ENCODE results near the gene EIF2B2. TPM values are rescaled to one million over a fixed set of nuclear protein-coding genes. Genes with fewer than 3 reads are reported as not detected.

The EIF2B2 gene
- total RNA-seq, 4 donors from 2014 or later, result 19.0 to 33.0 (median 26.3) TPM

DNA sequence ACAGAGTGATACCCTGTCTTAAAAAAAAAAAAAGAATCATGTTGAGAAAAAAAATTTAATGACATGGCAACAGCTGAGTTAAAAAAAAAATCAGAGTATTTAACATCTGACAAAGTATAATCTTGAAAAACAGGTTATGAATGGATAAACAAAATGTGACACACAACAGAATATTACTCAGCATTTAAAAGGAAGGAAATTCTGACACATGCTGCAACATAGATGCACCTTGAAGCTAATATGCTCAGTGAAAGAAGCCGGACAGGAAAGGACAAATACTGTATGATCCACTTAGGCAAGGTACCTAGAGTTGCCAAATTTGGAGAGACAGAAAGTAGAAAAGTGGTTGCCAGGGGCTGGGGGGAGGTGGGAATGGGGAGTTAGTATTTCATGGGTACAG is 19.4 kb upstream of the EIF2B2 start:
- TF ChIP-seq, protein P1, sequence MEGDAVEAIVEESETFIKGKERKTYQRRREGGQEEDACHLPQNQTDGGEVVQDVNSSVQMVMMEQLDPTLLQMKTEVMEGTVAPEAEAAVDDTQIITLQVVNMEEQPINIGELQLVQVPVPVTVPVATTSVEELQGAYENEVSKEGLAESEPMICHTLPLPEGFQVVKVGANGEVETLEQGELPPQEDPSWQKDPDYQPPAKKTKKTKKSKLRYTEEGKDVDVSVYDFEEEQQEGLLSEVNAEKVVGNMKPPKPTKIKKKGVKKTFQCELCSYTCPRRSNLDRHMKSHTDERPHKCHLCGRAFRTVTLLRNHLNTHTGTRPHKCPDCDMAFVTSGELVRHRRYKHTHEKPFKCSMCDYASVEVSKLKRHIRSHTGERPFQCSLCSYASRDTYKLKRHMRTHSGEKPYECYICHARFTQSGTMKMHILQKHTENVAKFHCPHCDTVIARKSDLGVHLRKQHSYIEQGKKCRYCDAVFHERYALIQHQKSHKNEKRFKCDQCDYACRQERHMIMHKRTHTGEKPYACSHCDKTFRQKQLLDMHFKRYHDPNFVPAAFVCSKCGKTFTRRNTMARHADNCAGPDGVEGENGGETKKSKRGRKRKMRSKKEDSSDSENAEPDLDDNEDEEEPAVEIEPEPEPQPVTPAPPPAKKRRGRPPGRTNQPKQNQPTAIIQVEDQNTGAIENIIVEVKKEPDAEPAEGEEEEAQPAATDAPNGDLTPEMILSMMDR (IDR thresholded peaks at IDR 0.05; ENCODE audit: low read depth), result no peak

DNA sequence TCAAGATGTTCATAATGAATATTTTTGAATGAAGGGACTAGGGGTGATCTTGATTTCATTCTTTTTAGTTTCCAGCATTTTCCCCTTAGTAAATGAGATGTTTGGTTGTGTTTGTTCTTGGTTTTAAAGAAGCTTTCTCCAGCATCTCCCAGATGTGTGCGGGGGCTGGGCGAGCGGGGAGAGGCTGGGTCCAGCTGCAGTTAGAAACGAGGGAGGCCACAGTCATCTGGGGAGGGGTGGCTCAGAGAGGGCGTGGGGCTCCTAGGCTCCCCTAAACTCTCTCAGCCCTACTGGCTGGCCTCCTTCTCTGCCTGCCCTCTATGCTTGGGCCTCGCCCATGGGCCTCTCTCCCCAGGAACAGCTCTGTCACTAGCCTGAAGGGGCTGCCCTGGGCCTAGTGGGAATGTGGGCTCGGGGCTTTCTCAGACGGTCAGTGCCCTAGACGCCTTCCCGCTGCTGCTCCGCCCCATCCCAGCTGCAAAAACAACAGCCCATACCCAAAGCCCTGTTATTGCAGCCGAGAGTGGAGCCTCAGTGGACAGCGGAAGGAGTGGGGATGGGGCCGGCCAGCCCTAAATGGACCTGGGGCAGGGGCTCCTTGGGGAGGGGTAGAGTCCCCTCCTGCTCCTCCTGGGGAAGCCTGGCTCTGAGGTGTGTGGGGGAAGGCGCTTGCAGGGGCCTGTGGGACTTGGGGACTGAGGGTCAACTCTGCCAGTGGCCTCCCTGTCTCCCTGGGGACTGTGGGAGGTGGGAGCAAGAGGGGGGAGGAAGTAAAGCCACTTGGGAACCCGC is 18.3 kb upstream of the EIF2B2 start:
- TF ChIP-seq, protein P1 (IDR thresholded peaks at IDR 0.05; ENCODE audit: low read depth), result no peak

DNA sequence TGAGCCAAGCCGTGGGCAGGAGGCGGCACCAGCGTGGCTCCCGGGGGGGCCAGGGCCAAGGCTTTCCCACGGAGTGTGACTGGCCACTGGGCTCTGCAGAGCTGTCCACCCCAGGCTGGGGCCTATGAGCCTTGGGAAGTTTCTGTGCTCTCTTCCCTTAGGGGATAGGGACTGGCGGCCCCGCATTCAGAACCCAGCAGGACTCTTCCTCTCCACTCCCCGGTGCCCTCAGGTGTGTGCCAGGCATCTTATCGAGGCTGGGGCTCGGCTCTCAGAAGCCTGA is 17.8 kb upstream of the EIF2B2 start:
- TF ChIP-seq, protein P1 (IDR thresholded peaks at IDR 0.05; ENCODE audit: low read depth), result no peak

DNA sequence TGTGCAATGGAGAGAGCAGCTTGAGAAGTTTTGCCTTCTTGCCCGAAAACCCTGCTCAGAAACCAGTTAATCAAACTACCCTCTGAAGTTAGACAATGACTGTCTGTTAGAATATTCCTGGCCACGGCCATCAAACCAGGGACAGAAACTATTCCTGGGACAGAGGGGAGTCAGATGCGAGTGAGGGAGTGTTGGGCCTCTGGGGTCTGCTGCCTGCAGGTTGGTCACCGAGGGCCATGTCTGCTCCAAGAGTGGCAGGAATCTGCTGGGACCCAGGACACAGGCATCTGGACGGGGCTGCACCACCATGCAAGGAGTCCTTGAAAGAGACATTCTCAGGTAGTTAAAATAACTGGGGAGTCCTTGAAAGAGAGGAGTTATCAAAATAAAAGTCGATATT is 16.9 kb upstream of the EIF2B2 start:
- TF ChIP-seq, protein P1 (IDR thresholded peaks at IDR 0.05; ENCODE audit: low read depth), result no peak

DNA sequence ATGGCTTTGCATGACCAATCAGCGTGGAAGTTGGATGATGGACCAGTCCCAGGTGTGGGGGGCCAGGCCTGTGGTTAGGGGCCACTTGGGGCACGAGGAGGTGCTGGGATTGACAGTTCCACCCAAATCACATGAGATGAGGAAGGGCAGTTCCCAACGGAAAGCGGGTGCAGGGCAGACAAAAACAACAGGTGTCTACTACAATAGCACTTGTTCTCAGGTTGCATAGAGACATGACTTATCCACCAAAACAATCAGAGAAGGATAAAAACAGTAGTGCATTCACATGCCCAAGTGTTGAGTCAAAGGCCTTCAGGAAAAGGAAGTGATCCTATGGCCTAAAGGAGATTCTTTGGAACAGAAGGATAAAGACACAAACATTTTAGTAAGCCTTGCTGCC is 14.6 kb upstream of the EIF2B2 start:
- TF ChIP-seq, protein P1 (IDR thresholded peaks at IDR 0.05; ENCODE audit: low read depth), result no peak

DNA sequence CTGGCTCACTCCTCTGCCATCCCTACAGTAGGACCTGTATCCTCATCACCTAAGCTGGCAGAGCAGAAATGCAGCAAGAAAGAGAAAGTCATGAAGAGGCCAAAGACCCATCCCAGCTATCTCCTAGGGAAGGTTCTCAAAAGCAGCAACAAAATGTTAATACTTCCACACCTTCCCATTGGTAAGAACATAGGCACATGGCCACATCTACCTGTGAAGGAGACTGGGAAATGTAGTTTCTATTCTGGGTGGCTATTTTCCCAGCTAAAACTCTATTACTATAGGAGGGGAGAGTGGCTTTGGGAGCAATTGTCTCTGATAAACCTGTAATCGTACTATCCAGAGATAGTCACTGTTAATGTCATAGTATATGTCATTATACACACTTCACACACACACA is 13.7 kb upstream of the EIF2B2 start:
- TF ChIP-seq, protein P1 (IDR thresholded peaks at IDR 0.05; ENCODE audit: low read depth), result no peak

DNA sequence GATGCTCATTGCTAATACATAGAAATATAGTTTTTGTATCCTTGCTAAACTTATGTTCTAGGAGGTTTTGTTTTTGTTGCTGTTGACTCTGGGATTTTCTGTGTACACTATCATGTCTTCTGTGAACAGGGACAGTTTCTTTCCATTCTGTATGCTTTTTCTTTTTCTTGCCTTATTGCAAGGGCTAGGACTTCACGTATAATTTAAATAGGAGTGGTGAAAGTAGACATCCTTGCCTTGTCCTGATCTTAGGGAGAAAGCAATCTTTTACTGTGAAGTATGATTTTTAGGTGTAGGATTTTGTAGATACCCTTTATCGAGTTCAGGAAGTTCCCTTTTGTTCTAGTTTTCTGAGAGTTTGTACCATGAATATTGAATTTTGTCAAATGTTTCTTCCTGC is 1.5 kb upstream of the EIF2B2 start:
- TF ChIP-seq, protein P1 (IDR thresholded peaks at IDR 0.05; ENCODE audit: low read depth), result no peak
